Colon (tissue), 2 donors: ENCODE measurements around the gene TRDMT1.

Experiments
- FAIRE-seq: peaks from 2 replicates; lab custom pipeline; 2012; peaks lifted over from hg19 to GRCh38; lab: Jason Lieb, UNC
- donor health status: control.
- donor health status: control.

Gene TRDMT1

DNA sequence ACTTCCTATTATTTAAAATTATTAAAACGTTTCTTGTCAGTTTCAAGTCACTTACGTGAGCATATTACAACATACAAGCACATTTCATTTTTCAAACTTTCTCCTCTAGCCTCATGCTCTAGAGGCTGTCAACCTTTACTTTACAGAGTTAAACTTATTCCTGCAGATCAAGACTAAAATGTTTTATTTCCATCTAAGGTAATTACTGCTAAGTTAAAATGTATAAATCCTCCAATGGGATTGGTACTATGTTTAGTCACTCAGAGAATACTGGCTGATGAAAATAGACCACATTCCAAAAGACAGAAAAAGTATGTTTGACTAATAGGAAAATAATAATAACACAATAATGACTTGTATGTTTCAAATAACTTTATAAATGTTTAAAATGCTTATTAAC lies 8.4 kb upstream of the TRDMT1 start:
- FAIRE-seq: peak; percentile 21

- no peak for FAIRE-seq
These were observed 7.8 kb upstream of the TRDMT1 start for GRCh38 chr10:17209302-17209701.

DNA sequence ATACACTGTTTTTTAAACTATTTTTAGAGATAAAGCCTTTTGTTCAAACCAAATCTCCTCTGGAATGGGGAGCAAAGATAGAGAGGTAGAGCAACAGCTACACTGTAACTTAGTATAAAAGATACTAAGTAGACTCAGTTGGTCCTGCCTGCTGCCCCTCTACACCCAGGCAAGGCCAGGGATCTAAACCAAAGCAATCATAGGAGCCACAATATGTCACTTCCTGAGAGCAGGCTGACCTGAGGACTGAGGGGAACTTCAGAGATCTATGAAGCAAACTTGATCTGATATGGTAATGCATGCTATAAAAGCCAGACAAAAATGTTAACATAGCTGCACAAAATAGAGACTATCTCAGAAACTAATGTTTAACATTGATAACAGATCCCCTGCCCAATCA lies 7.0 kb upstream of the TRDMT1 start:
- FAIRE-seq: no peak

DNA sequence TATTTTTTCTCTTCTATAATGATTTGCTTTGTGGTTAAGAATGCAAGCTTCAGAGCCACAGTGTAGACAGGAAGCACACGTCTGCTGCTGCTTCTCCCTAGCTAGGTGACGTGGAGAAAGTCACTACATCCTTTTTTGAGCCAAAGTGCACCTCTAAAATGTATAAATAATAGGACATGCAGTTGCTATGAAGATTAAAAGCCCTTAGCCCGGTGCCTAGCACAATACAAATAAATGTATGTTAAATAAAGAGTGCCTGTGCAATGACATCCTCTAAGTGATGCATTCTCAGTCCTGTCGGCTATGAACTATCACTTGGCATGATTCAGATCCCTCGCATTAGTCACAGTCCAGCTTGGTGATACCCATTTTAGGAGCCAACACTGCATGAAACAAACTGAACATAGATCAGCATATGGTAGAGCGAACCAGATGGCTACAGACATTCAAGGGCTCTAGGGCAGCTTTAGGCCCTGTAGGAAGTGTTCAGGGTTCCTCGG lies 4.8 kb upstream of the TRDMT1 start:
- FAIRE-seq: no peak

- FAIRE-seq: no peak
These were observed 1.9 kb upstream of the TRDMT1 start for GRCh38 chr10:17203416-17203815.

DNA sequence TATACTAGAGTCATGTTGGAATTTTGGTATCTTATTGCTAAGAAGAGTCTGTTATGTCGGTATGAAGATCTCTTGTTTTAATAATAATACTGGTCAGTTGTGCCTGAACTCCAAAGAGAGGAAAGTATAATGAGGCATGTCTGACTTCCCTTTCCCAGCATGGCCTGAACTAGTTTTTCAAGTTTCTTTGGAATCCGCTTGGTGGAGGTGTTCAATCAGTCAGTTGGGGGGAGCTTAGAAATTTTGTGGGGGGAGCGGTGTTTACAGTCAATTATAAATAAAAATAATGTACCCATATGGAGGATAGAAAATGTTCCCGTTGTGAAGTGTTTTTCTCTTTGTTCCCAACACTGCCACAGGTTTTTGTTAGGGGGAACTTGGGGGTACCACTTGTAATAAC lies 1.5 kb upstream of the TRDMT1 start:
- no peak for FAIRE-seq

DNA sequence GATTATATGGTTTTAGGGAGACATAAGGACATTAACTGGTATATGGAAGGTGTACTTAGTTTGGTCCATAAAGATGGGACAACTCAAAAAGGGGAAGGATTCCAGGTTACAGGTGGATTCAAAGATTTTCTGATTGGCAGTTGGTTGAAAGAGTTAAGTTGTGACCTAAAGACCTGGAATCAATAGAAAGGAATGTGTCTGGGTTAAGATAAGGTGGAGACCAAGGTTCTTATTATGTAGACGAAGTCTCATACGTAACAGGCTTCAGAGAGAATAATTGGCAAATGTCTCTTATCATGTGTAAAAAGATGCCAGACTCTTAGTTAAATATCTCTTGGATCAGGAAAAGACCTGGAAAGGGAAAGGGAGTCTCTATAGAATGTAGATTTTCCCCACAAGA lies 1.0 kb upstream of the TRDMT1 start:
- no peak for FAIRE-seq

DNA sequence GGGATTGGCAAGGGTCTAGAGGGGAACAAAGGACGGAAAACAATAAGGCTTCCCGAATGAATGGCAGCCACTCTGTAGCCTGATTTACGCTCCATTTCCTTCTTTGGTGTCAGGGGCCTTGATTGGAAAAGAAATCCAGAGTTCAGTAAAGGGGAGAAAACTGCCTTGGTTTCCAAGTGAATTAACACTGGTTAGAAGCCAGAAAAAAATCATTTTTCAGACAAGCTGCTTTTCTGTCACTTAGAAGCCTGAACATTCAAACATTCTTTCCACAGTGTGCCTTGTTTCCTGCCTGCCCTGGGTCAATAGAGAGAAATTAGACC lies 283 bp upstream of the TRDMT1 start:
- no peak for FAIRE-seq

DNA sequence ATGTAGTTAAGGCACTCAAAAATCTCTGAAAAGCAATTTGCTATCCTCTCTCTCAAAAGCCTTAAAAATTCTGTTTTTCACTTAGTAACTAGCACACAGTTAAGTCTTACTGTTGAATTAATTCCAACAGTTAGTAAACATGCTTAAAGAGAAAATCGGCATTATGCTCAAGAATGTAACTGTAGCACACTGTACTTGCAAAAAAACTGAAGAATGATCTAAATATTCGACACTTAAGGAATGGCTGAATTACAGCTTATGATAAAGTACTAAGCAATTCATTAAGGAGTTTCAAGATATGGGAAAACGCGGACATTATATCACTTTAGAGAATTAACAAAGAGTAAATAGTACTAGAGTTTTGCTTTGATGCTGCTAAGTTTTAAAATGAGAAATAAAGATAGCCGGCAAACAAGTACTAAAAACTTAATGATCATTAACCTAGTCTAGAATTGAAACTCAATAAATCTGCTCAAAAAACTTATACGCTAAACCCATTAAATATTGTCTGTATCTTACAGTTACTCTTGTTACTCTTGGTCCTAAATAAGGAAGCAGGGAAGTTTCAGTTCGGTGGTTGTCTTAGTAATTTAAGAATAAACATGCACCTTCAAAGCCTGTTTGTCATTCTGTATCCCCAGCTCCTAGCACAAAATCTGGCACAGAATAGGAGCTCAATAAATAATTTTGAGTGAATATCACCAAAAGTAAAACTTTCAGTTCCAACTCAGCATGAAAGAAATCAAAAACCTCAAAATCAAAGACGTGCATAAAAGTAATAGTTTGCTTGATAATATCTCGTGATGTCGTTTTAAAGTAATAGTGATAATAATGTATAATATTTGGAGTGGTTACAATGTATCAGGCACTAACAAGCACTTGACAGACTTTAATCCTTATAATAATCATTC lies 1.2 kb downstream of the TRDMT1 start:
- FAIRE-seq: no peak

DNA sequence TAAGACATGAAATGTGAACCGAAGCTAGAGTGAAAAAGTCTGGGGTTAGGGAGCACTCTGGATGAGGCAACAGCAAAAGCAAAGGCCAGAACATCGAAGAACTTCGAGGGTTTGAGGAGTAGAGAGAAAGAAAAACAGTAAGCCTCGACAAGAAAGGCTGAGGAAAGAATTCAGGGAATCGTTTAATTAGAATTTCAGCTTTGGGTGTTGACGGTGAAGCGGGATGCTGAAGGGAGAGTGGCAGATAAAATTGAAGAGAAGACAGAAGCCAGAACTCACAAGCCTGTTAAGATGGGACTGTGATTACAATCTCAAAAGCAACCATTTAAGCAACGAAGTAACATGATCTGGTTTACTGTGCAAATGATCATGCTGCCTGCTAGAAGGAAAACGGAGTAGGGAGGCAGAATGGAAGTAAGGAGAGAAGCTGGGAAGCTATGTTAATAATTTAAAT lies 2.1 kb downstream of the TRDMT1 start:
- FAIRE-seq: no peak

DNA sequence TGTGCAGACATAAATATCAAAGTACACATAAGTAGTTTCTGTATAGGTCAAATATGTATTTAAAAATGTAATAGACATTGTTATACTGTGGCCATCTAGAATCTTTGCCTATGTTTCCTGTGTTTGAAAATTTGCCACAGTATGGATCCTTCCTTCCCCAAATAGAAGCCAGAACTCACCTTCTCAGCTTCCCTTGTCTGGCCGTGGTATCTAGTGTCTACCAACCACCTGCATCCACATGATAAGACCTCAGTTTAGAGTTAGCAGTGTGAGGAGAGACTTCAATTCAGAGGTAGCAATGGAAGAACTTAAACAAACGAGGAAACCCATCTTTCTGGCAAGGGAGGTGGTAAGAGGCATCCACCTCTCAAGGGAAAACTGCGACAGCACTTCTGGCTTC lies 4.9 kb downstream of the TRDMT1 start:
- FAIRE-seq: no peak

- FAIRE-seq: no peak
These were observed 5.4 kb downstream of the TRDMT1 start for GRCh38 chr10:17196045-17196444.

DNA sequence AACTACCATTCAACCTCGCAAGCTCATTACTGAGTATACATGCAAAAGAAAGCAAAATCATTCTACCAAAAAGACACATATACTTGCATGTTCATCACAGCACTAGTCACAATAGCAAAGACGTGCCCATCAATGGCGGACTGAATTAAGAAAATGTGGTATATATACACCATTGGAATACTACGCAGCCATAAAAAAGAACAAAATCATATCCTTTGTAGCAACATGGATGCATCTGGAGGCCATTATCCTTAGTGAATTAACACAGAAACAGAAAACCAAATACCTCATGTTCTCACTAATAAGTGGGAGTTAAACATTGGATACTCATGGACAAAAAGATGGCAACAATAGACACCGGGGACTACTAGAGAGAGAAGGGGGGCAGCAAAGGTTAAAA lies 6.4 kb downstream of the TRDMT1 start:
- FAIRE-seq: no peak

- no peak for FAIRE-seq
These were observed 10.9 kb downstream of the TRDMT1 start for GRCh38 chr10:17190602-17191001.

GRCh38 chr10:17188644-17189172 lies 12.8 kb downstream of the TRDMT1 start:
- FAIRE-seq: no peak

DNA sequence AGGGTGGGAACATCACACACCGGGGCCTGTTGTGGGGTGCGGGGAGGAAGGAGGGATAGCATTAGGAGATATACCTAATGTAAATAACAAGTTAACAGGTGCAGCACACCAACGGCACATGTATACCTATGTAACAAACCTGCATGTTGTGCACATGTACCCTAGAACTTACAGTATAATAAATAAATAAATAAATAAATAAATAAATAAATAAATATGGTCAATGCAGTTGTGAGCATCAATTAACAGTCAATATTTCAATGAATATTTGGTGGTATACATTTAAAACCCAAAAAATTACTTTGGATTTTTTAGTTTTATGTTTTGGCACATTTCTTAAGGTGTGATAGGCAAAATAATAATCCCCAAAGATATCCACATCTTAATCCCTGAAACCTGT lies 15.6 kb downstream of the TRDMT1 start:
- no peak for FAIRE-seq

DNA sequence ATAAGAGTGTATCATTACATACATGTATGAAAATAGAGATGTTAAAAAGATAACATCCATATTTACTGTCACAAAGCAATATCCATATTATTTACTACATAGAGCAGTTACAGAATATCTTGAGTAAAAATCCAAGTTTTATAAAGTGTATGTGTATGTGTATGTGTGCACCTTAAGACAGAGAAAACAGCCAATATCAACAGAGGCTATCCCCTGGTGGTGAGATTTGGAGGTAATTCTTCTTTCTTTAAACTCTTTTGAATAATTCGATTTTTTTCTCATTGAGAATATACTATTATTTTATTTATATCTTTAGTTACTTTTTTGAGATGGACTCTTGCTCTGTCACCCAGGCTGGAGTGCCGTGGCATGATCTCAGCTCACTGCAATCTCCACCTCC lies 18.4 kb downstream of the TRDMT1 start:
- no peak for FAIRE-seq

GRCh38 chr10:17181751-17182150 lies 19.7 kb downstream of the TRDMT1 start:
- FAIRE-seq: no peak

DNA sequence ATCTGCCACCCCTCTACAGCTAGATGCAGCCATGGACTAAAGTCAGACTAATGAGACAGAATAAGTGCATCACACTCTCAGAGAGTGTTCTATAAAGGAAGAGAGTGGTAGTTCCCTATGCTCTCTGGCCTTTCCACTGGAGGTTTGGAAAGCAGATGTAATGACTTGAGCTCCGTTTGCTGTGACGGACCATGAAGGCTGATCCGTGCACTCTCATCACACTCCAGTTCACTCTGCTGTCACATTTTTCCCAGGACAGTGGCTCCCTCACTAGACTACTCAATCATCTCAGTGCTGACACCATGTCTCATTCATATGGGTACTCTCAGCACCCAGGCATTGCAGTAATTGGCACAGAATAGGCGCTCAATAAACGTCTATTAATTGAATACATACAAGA lies 20.4 kb downstream of the TRDMT1 start:
- no peak for FAIRE-seq

DNA sequence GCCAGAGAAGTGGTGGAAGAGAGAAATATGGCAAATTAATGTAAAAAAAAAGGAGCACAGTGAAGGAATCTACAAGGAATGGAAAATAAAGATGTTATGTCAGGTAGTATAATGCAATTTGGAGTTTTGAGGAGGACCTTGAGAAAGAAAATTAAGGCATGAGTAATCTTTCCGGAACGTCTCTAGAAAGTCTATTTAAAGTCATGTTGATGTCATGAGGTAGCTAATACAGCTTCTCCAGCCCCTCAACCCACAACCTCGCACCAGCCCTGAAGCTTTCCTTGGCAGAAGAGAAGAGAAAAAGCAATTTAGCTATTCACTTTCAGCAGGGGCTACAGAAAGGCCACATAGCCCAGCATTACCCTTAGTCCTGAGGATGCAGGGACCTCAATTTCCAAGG lies 22.5 kb downstream of the TRDMT1 start:
- FAIRE-seq: no peak

GRCh38 chr10:17178006-17178405 lies 23.5 kb downstream of the TRDMT1 start:
- FAIRE-seq: peak; percentile 45

- FAIRE-seq: no peak
These were observed 24.5 kb downstream of the TRDMT1 start for GRCh38 chr10:17177014-17177413.

DNA sequence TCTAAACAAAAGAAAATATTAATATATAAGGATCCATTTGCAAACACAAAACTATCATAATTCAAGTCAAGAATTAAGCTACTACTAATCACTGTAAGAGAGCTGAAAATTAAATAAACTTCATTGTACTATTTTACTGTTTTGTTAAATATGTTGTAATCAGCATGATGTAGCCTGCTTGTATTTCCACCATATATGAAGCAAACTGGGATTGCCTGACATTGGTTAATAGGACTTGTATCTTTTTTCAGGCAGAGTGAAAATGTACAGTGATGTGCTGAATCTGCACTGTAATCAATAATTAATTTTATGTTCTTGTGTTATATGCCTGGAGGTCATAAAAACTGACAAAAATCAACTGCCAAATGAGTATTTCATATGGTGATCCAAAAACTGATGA lies 25.4 kb downstream of the TRDMT1 start:
- FAIRE-seq: no peak

DNA sequence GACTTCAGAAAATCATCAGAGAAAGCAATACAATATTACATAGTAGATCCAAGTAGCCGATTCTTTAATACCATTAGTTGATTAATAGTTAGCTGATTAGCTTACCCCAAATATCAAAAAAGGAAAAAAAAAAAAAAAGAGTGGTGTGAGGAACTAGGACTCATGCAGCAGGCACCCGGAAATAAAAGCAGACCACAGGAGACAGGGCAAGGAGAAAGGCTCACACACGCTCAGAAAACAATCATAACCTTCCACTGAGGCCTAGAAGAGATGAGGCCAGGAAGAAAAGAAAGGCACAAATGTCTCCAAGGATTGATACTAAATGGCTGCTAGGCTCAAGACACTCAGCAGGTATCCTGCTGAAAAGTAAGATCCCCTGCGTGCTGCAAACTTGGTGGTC lies 25.9 kb downstream of the TRDMT1 start:
- no peak for FAIRE-seq
